Cardiac fibroblast (primary cell): ENCODE data around the gene APCDD1.

ENCODE experiments used
- DNase-seq, 2 donors: peaks; one replicate each; pipeline versions ENCODE4 v3.0.0 to v3.0.0-alpha.2; 2010; ENCODE audit warnings: low read depth in 2 of 2
- H3K4me3 ChIP-seq, 2 donors: replicated peaks in 1 of 2; 1 replicate in 1 of 2; 2 replicates in 1 of 2; pipeline ENCODE4 v1.5.1; 2011; ENCODE audit warnings: low read depth in 2 of 2, low read length in 2 of 2, mild to moderate bottlenecking in 2 of 2, moderate library complexity in 1 of 2
- CTCF ChIP-seq: IDR thresholded peaks from one replicate; pipeline ENCODE4 v1.5.1; 2011; ENCODE audit warnings: low read depth, mild to moderate bottlenecking, low read length, inconsistent platforms

The APCDD1 gene

DNA sequence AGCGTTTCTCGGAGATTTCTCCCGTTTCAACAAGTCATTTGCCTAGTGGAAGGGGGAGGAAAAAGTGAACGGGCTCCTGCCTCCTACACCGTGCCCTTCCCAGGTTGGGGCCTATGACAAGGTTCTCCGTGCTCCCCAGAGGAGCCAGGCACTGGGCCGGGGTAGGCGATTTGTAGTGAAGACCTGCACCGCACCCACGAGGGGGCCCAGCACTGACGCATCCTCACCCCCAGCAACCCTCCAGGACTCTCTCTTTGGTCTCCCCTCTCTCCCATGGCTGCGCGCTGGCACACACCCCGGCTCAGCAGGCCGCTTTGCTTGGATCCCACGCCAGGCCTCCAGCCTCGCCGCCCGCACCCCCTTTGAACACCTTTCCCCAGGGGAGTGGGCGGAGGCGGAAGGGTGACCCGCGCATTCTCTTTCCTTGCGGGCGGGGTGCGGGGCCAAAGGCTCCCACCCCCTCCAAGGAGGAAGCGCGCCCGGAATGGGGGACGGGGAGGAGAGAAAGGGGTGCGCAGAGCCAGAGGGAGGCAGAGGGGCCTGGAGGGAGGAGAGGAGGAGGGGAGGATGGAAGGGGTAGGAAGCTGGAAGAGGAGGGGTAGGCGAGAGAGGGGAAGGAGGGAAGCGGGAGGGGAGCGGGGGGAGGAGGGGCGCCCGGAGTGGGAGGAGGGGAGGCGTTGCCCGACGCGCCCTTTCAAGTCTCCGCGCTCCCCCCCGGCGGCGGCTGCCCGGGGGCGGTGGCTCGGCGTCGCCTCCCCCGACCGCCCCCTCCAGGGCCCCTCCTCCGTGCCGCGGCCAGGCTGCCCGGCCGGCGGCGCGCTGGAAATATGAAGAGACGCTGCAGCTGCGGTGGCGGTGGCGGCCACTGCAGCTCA is at the start of gene APCDD1:
APCDD1 (plus strand) TSS at position 830 of the 875 bp plus-strand sequence. CDS start 347 bp downstream, outside the sequence.
- no peak for TF ChIP-seq CTCF
- H3K4me3 ChIP-seq, result peak within 1 kb of the TSS; percentile 24 to 42
- peak in 1 of 2 donors; percentile 40 for DNase-seq

DNA sequence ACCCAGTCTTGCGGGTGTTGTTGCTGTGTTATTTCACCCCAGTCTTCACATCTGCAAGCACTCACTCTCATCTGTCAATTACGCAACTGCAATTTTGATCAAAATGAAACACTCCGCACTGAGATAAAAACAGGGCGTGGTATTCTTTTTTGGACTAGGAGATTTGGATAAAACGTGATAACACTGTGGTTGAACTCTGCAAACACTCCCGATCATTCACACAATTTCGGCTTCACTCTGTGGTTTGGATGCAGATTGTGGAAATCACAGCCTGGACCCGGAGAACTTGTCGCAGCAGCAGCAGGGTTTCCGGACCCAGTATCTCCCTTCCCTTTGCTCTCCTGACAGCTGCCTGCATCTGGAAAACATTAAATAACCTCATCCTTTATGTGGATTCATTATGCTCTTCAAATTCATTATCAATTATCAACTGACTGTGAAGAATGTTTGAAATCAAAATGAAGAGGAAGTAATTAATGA is 49.4 kb upstream of the APCDD1 start:
- H3K4me3 ChIP-seq, result no peak overlapping the region
- no peak for TF ChIP-seq CTCF
- DNase-seq, result peak in 1 of 2 donors; percentile 47

- no peak for DNase-seq
Observed at GRCh38 chr18:10405816-10406663, 48.4 kb upstream of the APCDD1 start.

GRCh38 chr18:10408131-10408530 is 46.3 kb upstream of the APCDD1 start:
- DNase-seq, result no peak
- no peak for TF ChIP-seq CTCF
- no peak overlapping the region for H3K4me3 ChIP-seq

More at GRCh38 chr18:10405816-10406663, 48.4 kb upstream of the APCDD1 start:
- no peak for TF ChIP-seq CTCF
- H3K4me3 ChIP-seq, result no peak overlapping the region

- DNase-seq, result no peak
- no peak for TF ChIP-seq CTCF
- H3K4me3 ChIP-seq, result no peak overlapping the region
Observed at GRCh38 chr18:10409041-10409440, 45.4 kb upstream of the APCDD1 start.

DNA sequence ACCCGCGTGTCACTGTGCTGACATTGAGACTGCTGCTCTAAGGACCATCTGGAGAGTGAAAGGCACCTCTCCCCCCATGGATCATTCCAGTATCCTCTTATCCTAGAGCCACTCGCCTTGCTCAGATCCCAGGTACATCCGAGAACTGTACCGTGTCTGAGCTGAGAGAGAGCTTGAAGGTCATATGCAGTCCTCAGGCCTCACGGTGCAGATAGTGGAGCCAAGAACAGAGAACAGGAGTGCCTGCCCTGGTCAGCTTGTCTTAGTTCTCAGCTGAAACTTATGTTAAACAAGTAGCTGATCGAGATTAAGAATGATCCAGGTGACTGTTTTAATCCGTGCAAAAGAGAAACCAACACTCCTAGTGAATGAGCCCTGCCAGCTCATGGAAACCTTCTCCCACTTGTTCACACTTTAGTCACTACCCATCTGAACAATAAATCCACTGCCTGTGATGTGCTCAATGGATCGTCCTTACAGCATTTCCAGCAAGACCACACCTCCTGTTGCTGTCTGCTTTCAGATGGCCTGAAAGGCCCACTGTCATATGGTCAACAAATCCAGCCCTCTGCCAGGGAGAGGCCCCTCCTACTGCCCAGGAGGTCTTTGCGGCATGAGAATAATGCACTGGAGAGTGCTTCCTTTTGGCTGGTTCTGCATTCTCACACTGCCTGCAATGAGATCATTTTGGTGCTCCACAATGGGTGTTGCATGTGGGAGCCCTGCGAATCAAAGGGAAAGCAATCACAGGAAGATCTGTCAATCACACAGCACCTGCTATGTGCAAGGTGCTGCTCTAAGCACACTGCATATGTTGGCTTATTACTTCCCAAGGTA is 43.7 kb upstream of the APCDD1 start:
- no peak overlapping the region for H3K4me3 ChIP-seq
- no peak for TF ChIP-seq CTCF
- DNase-seq, result no peak
